ENCODE data around the gene PRELID3B. TPM values are rescaled to one million over a fixed set of nuclear protein-coding genes. Genes with fewer than 3 reads are reported as not detected.

Gene PRELID3B
- total and polyA plus RNA-seq, 2 of the 8 experiments (the other 6 are each of a cell fraction or from before 2014, with no cell fraction given): 8.1 to 50.5 TPM

GRCh38 chr20:59042796-59043631 lies 428 bp upstream of the PRELID3B start:
- no peak overlapping the region for H3K14ac ChIP-seq (ENCODE audit: insufficient read length)
- H3K36me3 ChIP-seq (ENCODE audit: control insufficient read depth in 2 of 4, insufficient read depth in 4 of 4, low read length in 3 of 4): peaks cover 0 to 1% (median 0%) of the 10 kb centered on the region in 4 experiments; a peak in 2 of 8 replicates
- peaks cover 2% of the 10 kb centered on the region; the same call in 1 of the 2 replicates for H3K23me2 ChIP-seq (ENCODE audit: low read depth, low read length)
- FAIRE-seq: no peak
- peak; percentile 43 to 94 for DNase-seq (ENCODE audit: low read depth in 1 of 2, low spot score in 2 of 2)
- H2BK15ac ChIP-seq (ENCODE audit: low read length): 0 out of 2 replicates have a peak overlapping the region, but pooled peaks have one; percentile 12
- no peak overlapping the region for H3K23ac ChIP-seq (ENCODE audit: insufficient read length)
- peak overlapping the region; percentile 74; the same call in 1 of the 2 replicates for H2BK5ac ChIP-seq (ENCODE audit: low read depth, low read length)
- peak overlapping the region; percentile 50 for H4K5ac ChIP-seq (ENCODE audit: insufficient read length, low read depth, low read length)
- H2BK20ac ChIP-seq (ENCODE audit: low read length): no peak overlapping the region; the same call in 1 of the 2 replicates
- 44% methylated on average over 51 of the region's 66 CpGs; no CpG with 5 or more reads in 1 of the 2 experiments for WGBS, 2 experiments (ENCODE audit: extremely low coverage in 1 of 2, insufficient coverage in 1 of 2, insufficient read length in 1 of 2, insufficient replicate concordance in 2 of 2, low coverage in 1 of 2, low lambda C conversion rate in 2 of 2, missing lambda C conversion rate in 1 of 2)
- no peak overlapping the region for H3K27ac ChIP-seq (ENCODE audit: low read depth, low read length)
- H2AFZ ChIP-seq (ENCODE audit: low read length): peak overlapping the region; percentile 78; the same call in 1 of the 2 replicates
- H3K9ac ChIP-seq (replicated peaks in 1 of 4; ENCODE audit: extremely low read depth in 1 of 4, low read depth in 3 of 4, low read length in 3 of 4): no peak overlapping the region
- peak overlapping the region; percentile 80 for H4K91ac ChIP-seq (replicated peaks; ENCODE audit: insufficient read length, low read length)
- peaks cover 0 to under 1% of the 10 kb centered on the region in 2 experiments for H4K20me1 ChIP-seq (replicated peaks in 1 of 2; ENCODE audit: control insufficient read depth in 1 of 2, insufficient read depth in 2 of 2, low read length in 2 of 2)
- TF ChIP-seq GTF2F1 (IDR thresholded peaks at IDR 0.05; ENCODE audit: borderline replicate concordance, low read depth, low read length) (no peak), CEBPB (IDR thresholded peaks at IDR 0.05; ENCODE audit: low read depth, low read length) (no peak), NRF1 (IDR thresholded peaks at IDR 0.05; ENCODE audit: low read depth, low read length) (peak; percentile 76), MAFK (IDR thresholded peaks at IDR 0.05; ENCODE audit: low read depth, low read length) (no peak)
- H3K79me2 ChIP-seq (ENCODE audit: control insufficient read depth in 1 of 2, insufficient read depth in 2 of 2, low read length in 2 of 2): peaks cover 11 to 35% of the 10 kb centered on the region in 2 experiments; a peak in 3 of 4 replicates
- ChIA-PET POLR2A (ENCODE audit: partially characterized antibody) (interaction anchor here (2.1 to 2.4 kb wide), 2 partner anchors 10 to 11 kb away, joined by 5 to 9 read pairs; partner anchors contain the start of gene ATP5F1E), CTCF (ENCODE audit: partially characterized antibody) (interaction anchor here (1.1 to 1.2 kb wide), 2 partner anchors 9 to 116 kb away, joined by 3 read pairs; no protein-coding TSS in a partner anchor)
- 0 out of 2 replicates have a peak overlapping the region, but pooled peaks have one; percentile 16 for H3K18ac ChIP-seq (ENCODE audit: extremely low read depth, low read length)
- no peak overlapping the region for H2BK120ac ChIP-seq (replicated peaks; ENCODE audit: low read depth, low read length)
- H3K27me3 ChIP-seq (replicated peaks in 1 of 4; ENCODE audit: control insufficient read depth in 3 of 4, extremely low read depth in 1 of 4, insufficient read depth in 3 of 4, low read length in 3 of 4): no peaks in the 10 kb centered on the region
- H3K4me3 ChIP-seq (ENCODE audit: extremely low read depth in 1 of 4, insufficient read depth in 2 of 4, low read depth in 3 of 4, low read length in 4 of 4): peak overlapping the region; percentile 33 to 69 (median 48)
- H3K9me3 ChIP-seq (ENCODE audit: insufficient read depth in 2 of 2, low read depth in 1 of 2, low read length in 1 of 2): no peaks in the 10 kb centered on the region; a peak in 1 of 4 replicates
- no peaks in the 10 kb centered on the region; the same call in 1 of the 2 replicates for H3K79me1 ChIP-seq (ENCODE audit: low read depth, low read length)
- H3K4me2 ChIP-seq (ENCODE audit: insufficient read depth in 1 of 2, low read depth in 2 of 2, low read length in 2 of 2): peak overlapping the region; percentile 64 to 69
- no peak overlapping the region for H2BK12ac ChIP-seq (ENCODE audit: low read depth, low read length)
- no peak overlapping the region for H3K4ac ChIP-seq (replicated peaks; ENCODE audit: insufficient read length, low read depth, low read length)
- no peak overlapping the region for H3K56ac ChIP-seq (replicated peaks; ENCODE audit: insufficient read length, low read depth, low read length)
- no peak overlapping the region for H2AK5ac ChIP-seq (ENCODE audit: low read depth, low read length)
- H3K4me1 ChIP-seq (replicated peaks in 1 of 4; ENCODE audit: control insufficient read depth in 3 of 4, insufficient read depth in 4 of 4, low read length in 3 of 4): peaks cover 0 to 4% (median 0%) of the 10 kb centered on the region in 4 experiments; a peak in 1 of 7 replicates
- H4K8ac ChIP-seq (ENCODE audit: extremely low read depth, insufficient read depth, low read length): peak overlapping the region; percentile 71; the same call in 1 of the 2 replicates
